HCT116 (cell line): ENCODE measurements around the gene CYP51A1. TPM values are rescaled to one million over a fixed set of nuclear protein-coding genes. Genes with fewer than 3 reads are reported as not detected.

Source experiments
- ATAC-seq: fragments of 200-7000 bp; cut with Tn5 transposase; 2 replicates; pipeline ENCODE4 v1.9.1; 2020; ENCODE audit warnings: mild to moderate bottlenecking, moderate library complexity
- Bru-seq: library from RNA; stranded (reverse); fragments of 400-500 nt; gene quantifications from one replicate; lab custom pipeline; 2021; lab: Mats Ljungman, UMichigan
- BruChase-seq, 2 experiments: library from RNA; stranded (reverse); fragments of 400-500 nt; gene quantifications; one replicate each; lab custom pipeline; 2021; lab: Mats Ljungman, UMichigan
- BruUV-seq: library from RNA; stranded (reverse); fragments of 400-500 nt; replicated peaks from 2 replicates; lab custom pipeline; 2021; lab: Mats Ljungman, UMichigan
- CTCF ChIA-PET: fragments of 300-600 bp; sonication (Branson Sonifier 250); formaldehyde crosslinking; loops from one replicate; lab custom pipeline; 2021; ENCODE audit warnings: antibody characterized with exemption; lab: Charles Lee
- POLR2A ChIA-PET: fragments of 300-600, 350-600 bp; sonication (Branson Sonifier 250); formaldehyde crosslinking; loops from one replicate; lab custom pipeline; 2021; ENCODE audit warnings: antibody characterized with exemption; lab: Charles Lee
- RAD21 ChIA-PET, 2 experiments: fragments of 300-600 bp; sonication (Branson Sonifier 250); formaldehyde crosslinking; loops; one replicate each; lab custom pipeline; 2023; ENCODE audit warnings: low total read pairs in 2 of 2; ENCODE audit not compliant: uncharacterized antibody in 2 of 2, unreplicated experiment in 2 of 2, low non-redundant PET in 1 of 2; lab: Charles Lee
- DNase-seq: peaks from one replicate; pipeline ENCODE4 v3.0.0-alpha.2; 2010; ENCODE audit warnings: low read depth, low spot score
- H2AFZ ChIP-seq: fragments of 200-600 bp; shearing (Covaris generic), sonication (generic); 2 replicates; pipeline ENCODE4 v1.6.1; 2017; ENCODE audit warnings: low read depth, mixed run types, mixed read lengths, antibody characterized with exemption, low read length; ENCODE audit not compliant: poor library complexity, severe bottlenecking
- H3K27ac ChIP-seq: 2 replicates; pipeline ENCODE4 v1.5.1; 2012; ENCODE audit warnings: low read depth, low read length
- H3K27me3 ChIP-seq: fragments of 200-600 bp; sonication (generic); 2 replicates; pipeline ENCODE4 v1.6.1; 2016; ENCODE audit warnings: mixed run types, low read length, mixed read lengths; ENCODE audit not compliant: insufficient read depth
- H3K36me3 ChIP-seq, 2 experiments: fragments of 200-500 bp in 1 of 2; fragments of 200-600 bp in 1 of 2; sonication (Bioruptor generic) in 1 of 2; sonication (generic) in 1 of 2; 2 replicates each; pipeline versions ENCODE4 v1.5.1 to v1.6.1; 2014 to 2016; ENCODE audit warnings: low read length in 2 of 2, inconsistent platforms in 1 of 2, mixed read lengths in 1 of 2, mixed run types in 1 of 2; ENCODE audit not compliant: insufficient read depth in 2 of 2, control insufficient read depth in 1 of 2
- H3K4me1 ChIP-seq, 2 experiments: fragments of 200-600 bp in 1 of 2; sonication (generic) in 1 of 2; 2 replicates each; pipeline versions ENCODE4 v1.5.1 to v1.6.1; 2012 to 2017; ENCODE audit warnings: low read length in 2 of 2, inconsistent platforms in 1 of 2, mild to moderate bottlenecking in 1 of 2, mixed read lengths in 1 of 2, mixed run types in 1 of 2, moderate library complexity in 1 of 2; ENCODE audit not compliant: insufficient read depth in 2 of 2, control insufficient read depth in 1 of 2
- H3K4me2 ChIP-seq: fragments of 200-600 bp; sonication (generic); 2 replicates; pipeline ENCODE4 v1.6.1; 2017; ENCODE audit warnings: mixed run types, low read length, mixed read lengths
- H3K4me3 ChIP-seq, 2 experiments: fragments of 200-600 bp in 1 of 2; sonication (generic) in 1 of 2; replicated peaks in 1 of 2; 2 replicates each; pipeline ENCODE4 v1.5.1; 2011 to 2016; ENCODE audit warnings: low read length in 2 of 2, control low read depth in 1 of 2, low read depth in 1 of 2, mild to moderate bottlenecking in 1 of 2, mixed read lengths in 1 of 2, mixed run types in 1 of 2
- H3K79me2 ChIP-seq: fragments of 200-600 bp; sonication (generic); 2 replicates; pipeline ENCODE4 v1.6.1; 2017; ENCODE audit warnings: mild to moderate bottlenecking, mixed run types, low read length, moderate library complexity, mixed read lengths; ENCODE audit not compliant: insufficient read depth
- H3K9ac ChIP-seq: fragments of 200-600 bp; sonication (generic); 2 replicates; pipeline ENCODE4 v1.6.1; 2016; ENCODE audit warnings: low read length, mixed read lengths
- H3K9me2 ChIP-seq: fragments of 200-600 bp; sonication (generic), shearing (Covaris generic); 2 replicates; pipeline ENCODE4 v1.6.1; 2017; ENCODE audit warnings: mixed run types, mild to moderate bottlenecking, moderate library complexity; ENCODE audit not compliant: insufficient read depth
- H3K9me3 ChIP-seq, 2 experiments: fragments of 200-500 bp in 1 of 2; fragments of 200-600 bp in 1 of 2; sonication (Bioruptor generic) in 1 of 2; sonication (generic) in 1 of 2; 2 replicates each; pipeline ENCODE4 v1.6.1; 2014 to 2017; ENCODE audit warnings: low read length in 2 of 2, mixed read lengths in 2 of 2, inconsistent platforms in 1 of 2, low read depth in 1 of 2, mild to moderate bottlenecking in 1 of 2, mixed run types in 1 of 2, moderate library complexity in 1 of 2; ENCODE audit not compliant: control insufficient read depth in 1 of 2, insufficient read depth in 1 of 2
- H4K20me1 ChIP-seq: fragments of 200-600 bp; sonication (generic), shearing (Covaris generic); 2 replicates; pipeline ENCODE4 v1.6.1; 2017; ENCODE audit warnings: mixed run types, mild to moderate bottlenecking, moderate library complexity; ENCODE audit not compliant: insufficient read depth
- CBX3 ChIP-seq: IDR thresholded peaks from 2 replicates; pipeline ENCODE4 v1.6.1; 2012; ENCODE audit warnings: low read depth
- CEBPB ChIP-seq: IDR thresholded peaks from 2 replicates; pipeline ENCODE4 v1.6.1; 2012; ENCODE audit warnings: low read depth
- CTCF ChIP-seq, 3 experiments: fragments of 200-600 bp in 1 of 3; sonication (generic) in 1 of 3; IDR thresholded peaks in 2 of 3; conservative IDR thresholded peaks in 1 of 3; 2 replicates each; pipeline ENCODE4 v1.5.1; 2012 to 2017; ENCODE audit warnings: low read depth in 2 of 3, low read length in 2 of 3, antibody characterized with exemption in 1 of 3, borderline replicate concordance in 1 of 3, control low read depth in 1 of 3, mild to moderate bottlenecking in 1 of 3, mixed read lengths in 1 of 3, mixed run types in 1 of 3, moderate library complexity in 1 of 3; ENCODE audit not compliant: insufficient read depth in 1 of 3
- ELF1 ChIP-seq: IDR thresholded peaks from 2 replicates; pipeline ENCODE4 v1.6.1; 2012; ENCODE audit warnings: low read depth, borderline replicate concordance
- EZH2 ChIP-seq: fragments of 200-600 bp; sonication (generic); IDR thresholded peaks from 2 replicates; pipeline ENCODE4 v1.6.1; 2017; ENCODE audit warnings: antibody characterized with exemption, mixed run types
- FOSL1 ChIP-seq: IDR thresholded peaks from 2 replicates; pipeline ENCODE4 v1.6.1; 2012; ENCODE audit warnings: low read depth
- POLR2A ChIP-seq: IDR thresholded peaks from 2 replicates; pipeline ENCODE4 v1.7.0; 2011; ENCODE audit warnings: borderline replicate concordance; ENCODE audit not compliant: insufficient read depth, insufficient read length; ENCODE audit errors: extremely low read depth
- RAD21 ChIP-seq: IDR thresholded peaks from 2 replicates; pipeline ENCODE4 v1.6.1; 2012; ENCODE audit warnings: low read depth, mild to moderate bottlenecking
- REST ChIP-seq: IDR thresholded peaks from 2 replicates; pipeline ENCODE4 v1.6.1; 2012; ENCODE audit warnings: low read depth
- SIN3A ChIP-seq: IDR thresholded peaks from 2 replicates; pipeline ENCODE4 v1.6.1; 2012; ENCODE audit warnings: low read depth
- SP1 ChIP-seq: IDR thresholded peaks from 2 replicates; pipeline ENCODE4 v1.6.1; 2012; ENCODE audit warnings: low read depth
- TCF7L2 ChIP-seq: IDR thresholded peaks from 2 replicates; pipeline ENCODE4 v1.7.0; 2011; ENCODE audit warnings: borderline replicate concordance, inconsistent platforms; ENCODE audit not compliant: insufficient read depth, insufficient read length; ENCODE audit errors: extremely low read depth
- YY1 ChIP-seq: IDR thresholded peaks from 2 replicates; pipeline ENCODE4 v1.6.1; 2011; ENCODE audit warnings: low read length, low read depth, moderate library complexity, mild to moderate bottlenecking; ENCODE audit not compliant: insufficient replicate concordance; ENCODE audit errors: extremely low read depth
- ZBTB33 ChIP-seq: IDR thresholded peaks from 2 replicates; pipeline ENCODE4 v1.6.1; 2011; ENCODE audit warnings: mild to moderate bottlenecking, low read length, moderate library complexity; ENCODE audit not compliant: insufficient replicate concordance; ENCODE audit errors: extremely low read depth
- ZFX ChIP-seq: fragments of 450-650 bp; IDR thresholded peaks from 2 replicates; pipeline ENCODE4 v1.6.1; 2017
- ZNF274 ChIP-seq: fragments of 200-500 bp; sonication (Bioruptor generic); IDR thresholded peaks from 2 replicates; pipeline ENCODE4 v1.6.1; 2014; ENCODE audit warnings: mild to moderate bottlenecking, low read depth, low read length, inconsistent platforms
- intact Hi-C: fragments of 100-400 bp; cut with micrococcal nuclease; formaldehyde crosslinking; loops from 2 replicates; pipeline ENCODE4 v1.10.0; 2022
- long read RNA-seq: library from polyadenylated mRNA; unstranded; transcript quantifications from one replicate; pipeline ENCODE4 v2.0.0, GENCODE V29; 2021; ENCODE audit not compliant: unreplicated experiment
- polyA plus RNA-seq: library from polyadenylated mRNA; unstranded; fragments of >200 nt; gene quantifications from 2 replicates; pipeline ENCODE4 v1.2.1, GENCODE V29; 2012; ENCODE audit warnings: missing spikeins
- total RNA-seq: library from RNA; stranded (reverse); gene quantifications from one replicate; pipeline ENCODE4 v1.2.1, GENCODE V29; 2021; ENCODE audit not compliant: unreplicated experiment

The CYP51A1 gene
- total RNA-seq (85.7 TPM), Bru-seq, nascent RNA (percentile 88 among the genes with signal in this experiment), BruChase-seq, experiment 1, labeled RNA remaining after a 6-hour chase (percentile 97 among the genes with signal in this experiment), BruChase-seq, experiment 2, labeled RNA remaining after a 2-hour chase (percentile 90 among the genes with signal in this experiment)
- 27.4 and 37.6 TPM in 2 replicates for polyA plus RNA-seq
- long read RNA-seq, transcript CYP51A1-203 (10 exons, 1,729 nt), result minor isoform, 16 of 384 reads
- long read RNA-seq, transcript CYP51A1-201 (10 exons, 3,210 nt), result major isoform, 349 of 384 reads
- long read RNA-seq, partial matches to known transcripts, result 5 of 384 reads
- long read RNA-seq, other reads (novel, unspliced or antisense), result 14 of 384 reads

- peak within 1 kb of the TSS; percentile 92 for H2AFZ ChIP-seq
- ATAC-seq, result peak; percentile 88
- H4K20me1 ChIP-seq, result no peaks in the 10 kb centered on the region; the same call in 1 of the 2 replicates
- no peaks in the 10 kb centered on the region for H3K27me3 ChIP-seq
- DNase-seq, result peak; percentile 90
- ChIA-PET CTCF (interaction anchor here (1.3 kb wide), 2 partner anchors 10 to 313 kb away, joined by 3 to 4 read pairs; partner anchors contain the start of gene GATAD1), RAD21 (no interaction called here), POLR2A (interaction anchor here (0.6 to 1.0 kb wide), 3 partner anchors 10 to 185 kb away, joined by 3 to 4 read pairs (median 3); no protein-coding TSS in a partner anchor)
- peak within 1 kb of the TSS; percentile 94 for H3K27ac ChIP-seq
- peak within 1 kb of the TSS; percentile 84 to 97 for H3K4me3 ChIP-seq
- peaks cover 9 to 11% of the 10 kb centered on the region in 2 experiments; a peak in 3 of 4 replicates for H3K36me3 ChIP-seq
- no TSS peak for BruUV-seq
- H3K79me2 ChIP-seq, result peaks cover 48% of the 10 kb centered on the region
- H3K9me3 ChIP-seq, result no peaks in the 10 kb centered on the region
- intact Hi-C loops, result no loop called here
- peak within 1 kb of the TSS; percentile 91 for H3K9ac ChIP-seq
- H3K4me2 ChIP-seq, result peak within 1 kb of the TSS; percentile 94
- peaks cover 5 to 24% of the 10 kb centered on the region in 2 experiments; a peak in 2 of 4 replicates for H3K4me1 ChIP-seq
- H3K9me2 ChIP-seq, result no peaks in the 10 kb centered on the region; the same call in 1 of the 2 replicates
- TF ChIP-seq REST (no peak), CTCF (IDR thresholded peaks at IDR 0.05 in 2 of 3, conservative IDR thresholded peaks at IDR 0.05 in 1 of 3; ENCODE audit: borderline replicate concordance in 1 of 3, insufficient read depth in 1 of 3, low read depth in 2 of 3, low read length in 2 of 3) (no peak), RAD21 (no peak), FOSL1 (0 out of 2 replicates have a peak, but pooled peaks have one; percentile 30), EZH2 (no peak), CBX3 (peak; percentile 77), ELF1 (no peak), ZFX (peak; percentile 48), POLR2A (peak; percentile 54), ZBTB33 (peak; percentile 76), TCF7L2 (peak; percentile 69), YY1 (peak; percentile 31), SIN3A (peak; percentile 92), ZNF274 (no peak), SP1 (peak; percentile 94), CEBPB (no peak)
Measured at GRCh38 chr7:92134271-92135051, at the start of gene CYP51A1. Gene CYP51A1 (minus strand): TSS chr7:92134477. CDS start chr7:92134364, 113 bp downstream.
